ENCODE results near the gene CHMP6. TPM values are rescaled to one million over a fixed set of nuclear protein-coding genes. Genes with fewer than 3 reads are reported as not detected.

The CHMP6 gene
- 27.5 to 35.0 TPM (median 30.3 TPM) in 5 replicates for total RNA-seq (2022; extraction: Qiagen RNA extraction)

DNA sequence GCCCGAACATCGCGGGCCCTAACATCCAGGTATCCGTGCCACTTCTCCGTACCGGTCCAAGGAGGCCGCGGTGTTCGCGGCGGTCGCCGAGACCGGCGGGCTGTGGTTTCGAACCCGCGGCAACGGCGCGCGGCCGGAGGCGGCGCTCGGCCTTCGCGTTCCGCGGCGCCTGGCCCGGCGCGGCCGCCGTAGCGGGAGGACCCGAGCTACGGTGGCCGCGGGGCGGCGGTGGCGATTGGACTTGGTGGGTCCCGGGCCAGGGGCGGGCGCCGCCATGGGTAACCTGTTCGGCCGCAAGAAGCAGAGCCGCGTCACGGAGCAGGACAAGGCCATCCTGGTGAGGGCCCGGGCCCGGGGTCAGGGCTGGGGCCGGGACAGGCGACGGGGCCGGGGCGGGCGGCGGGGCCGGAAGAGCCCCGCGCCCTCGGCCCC, at the start of gene CHMP6:
TSS of gene CHMP6 (plus strand) at position 197 of the 432 bp plus-strand sequence. CDS start at position 275, 78 bp downstream.

DNA sequence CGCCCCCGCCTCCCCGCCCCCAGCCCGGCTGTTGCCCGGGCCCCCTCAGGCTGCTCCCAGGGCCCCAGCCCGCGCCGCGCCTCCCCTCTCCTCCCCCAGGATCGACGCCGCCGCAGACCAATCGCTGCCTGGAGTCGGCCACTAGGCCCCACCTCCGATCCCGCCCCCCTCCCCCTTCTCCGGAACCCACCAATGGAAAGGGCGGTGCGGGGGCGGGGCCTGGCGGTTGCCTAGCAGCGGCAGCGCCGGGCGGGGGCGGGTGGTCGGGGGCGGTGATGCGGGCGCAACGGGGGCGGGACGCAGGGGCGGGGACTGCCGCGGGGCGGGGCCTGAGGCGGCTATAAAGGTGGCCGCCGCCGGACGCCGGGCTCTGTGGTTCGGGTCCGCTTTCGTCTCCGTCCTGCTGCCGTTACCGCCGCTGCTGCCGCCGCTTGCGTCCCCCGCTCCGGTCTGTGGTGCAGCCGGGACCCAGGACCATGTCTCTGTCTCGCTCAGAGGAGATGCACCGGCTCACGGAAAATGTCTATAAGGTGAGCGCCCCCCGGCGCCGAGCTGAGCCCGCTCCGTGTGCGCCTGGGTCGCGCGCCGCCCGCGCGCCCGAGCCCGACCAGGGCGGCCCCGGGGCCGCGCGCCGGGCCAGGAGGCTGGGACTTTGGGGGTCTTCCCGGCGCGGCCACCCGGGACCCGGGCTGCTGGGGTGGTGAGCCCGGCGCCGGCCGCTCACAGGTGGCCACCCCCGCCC, 43.3 kb downstream of the CHMP6 start, which contains the start of gene BAIAP2:
TSS of gene BAIAP2 (plus strand) at position 373 of the 742 bp plus-strand sequence. CDS start at position 477, 104 bp downstream.

Other genes starting within 250 kb of the CHMP6 start
- gene BAIAP2, start 43.3 kb downstream of the CHMP6 start, total RNA-seq (2022; extraction: Qiagen RNA extraction), result 115 to 153 TPM (median 142 TPM) in 5 replicates
- not detected in 5 replicates for gene PVALEF, start 173.7 kb downstream of the CHMP6 start, total RNA-seq (2022; extraction: Qiagen RNA extraction)
- 0.19 to 0.69 TPM (median 0.45 TPM) in 5 replicates for gene AATK, start 174.4 kb downstream of the CHMP6 start, total RNA-seq (2022; extraction: Qiagen RNA extraction)
- gene CEP131, start 231.1 kb downstream of the CHMP6 start, total RNA-seq (2022; extraction: Qiagen RNA extraction), result 6.4 to 9.2 TPM (median 7.0 TPM) in 5 replicates
- gene TEPSIN, start 247.2 kb downstream of the CHMP6 start, total RNA-seq (2022; extraction: Qiagen RNA extraction), result 12.1 to 29.5 TPM (median 25.7 TPM) in 5 replicates
- gene NDUFAF8, start 247.5 kb downstream of the CHMP6 start, total RNA-seq (2022; extraction: Qiagen RNA extraction), result 117 to 211 TPM (median 166 TPM) in 5 replicates